Suprapubic skin (tissue), 4 donors: Measurements from ENCODE around the gene CALML5.

Experiments
- EP300 ChIP-seq: sonication (generic); formaldehyde crosslinking; IDR thresholded peaks from one replicate; pipeline ENCODE4 v1.6.1; 2017; ENCODE audit warnings: antibody characterized with exemption
- POLR2A ChIP-seq, 2 donors: fragments of 450-650 bp; IDR thresholded peaks; one replicate each; pipeline ENCODE4 v1.6.1; 2017; ENCODE audit warnings: antibody characterized with exemption in 2 of 2, mild to moderate bottlenecking in 2 of 2, moderate library complexity in 2 of 2
- POLR2AphosphoS5 ChIP-seq, 3 donors: sonication (generic); formaldehyde crosslinking; IDR thresholded peaks; one replicate each; pipeline ENCODE4 v1.6.1; 2017; ENCODE audit warnings: antibody characterized with exemption in 3 of 3
- TF ChIP-seq, protein P1 (sequence below), 2 donors: fragments of 200-600 bp in 1 of 2; fragments of 450-650 bp in 1 of 2; sonication (generic) in 1 of 2; IDR thresholded peaks; one replicate each; pipeline ENCODE4 v1.5.1; 2016 to 2019; ENCODE audit warnings: antibody characterized with exemption in 2 of 2, mild to moderate bottlenecking in 1 of 2, moderate library complexity in 1 of 2

- TF ChIP-seq, protein P1, sequence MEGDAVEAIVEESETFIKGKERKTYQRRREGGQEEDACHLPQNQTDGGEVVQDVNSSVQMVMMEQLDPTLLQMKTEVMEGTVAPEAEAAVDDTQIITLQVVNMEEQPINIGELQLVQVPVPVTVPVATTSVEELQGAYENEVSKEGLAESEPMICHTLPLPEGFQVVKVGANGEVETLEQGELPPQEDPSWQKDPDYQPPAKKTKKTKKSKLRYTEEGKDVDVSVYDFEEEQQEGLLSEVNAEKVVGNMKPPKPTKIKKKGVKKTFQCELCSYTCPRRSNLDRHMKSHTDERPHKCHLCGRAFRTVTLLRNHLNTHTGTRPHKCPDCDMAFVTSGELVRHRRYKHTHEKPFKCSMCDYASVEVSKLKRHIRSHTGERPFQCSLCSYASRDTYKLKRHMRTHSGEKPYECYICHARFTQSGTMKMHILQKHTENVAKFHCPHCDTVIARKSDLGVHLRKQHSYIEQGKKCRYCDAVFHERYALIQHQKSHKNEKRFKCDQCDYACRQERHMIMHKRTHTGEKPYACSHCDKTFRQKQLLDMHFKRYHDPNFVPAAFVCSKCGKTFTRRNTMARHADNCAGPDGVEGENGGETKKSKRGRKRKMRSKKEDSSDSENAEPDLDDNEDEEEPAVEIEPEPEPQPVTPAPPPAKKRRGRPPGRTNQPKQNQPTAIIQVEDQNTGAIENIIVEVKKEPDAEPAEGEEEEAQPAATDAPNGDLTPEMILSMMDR (IDR thresholded peaks at IDR 0.05) = no peak
- TF ChIP-seq POLR2A (IDR thresholded peaks at IDR 0.05) = no peak
- TF ChIP-seq POLR2AphosphoS5 (IDR thresholded peaks at IDR 0.05) = no peak
- no peak for TF ChIP-seq EP300
Measured at GRCh38 chr10:5470062-5470751, 29.2 kb downstream of the CALML5 start.
